Caco-2 (cell line): ENCODE data around the gene EVI2A. TPM values are rescaled to one million over a fixed set of nuclear protein-coding genes. Genes with fewer than 3 reads are reported as not detected.

ENCODE experiments used
- BruUV-seq: library from RNA; stranded (reverse); fragments of 400-500 nt; replicated peaks from 2 replicates; lab custom pipeline; 2021; lab: Mats Ljungman, UMichigan
- CTCF ChIA-PET: fragments of 300-600 bp; sonication (Branson Sonifier 250); formaldehyde crosslinking; loops from one replicate; lab custom pipeline; 2022; ENCODE audit warnings: antibody characterized with exemption; lab: Charles Lee
- POLR2A ChIA-PET: fragments of 300-600 bp; sonication (Branson Sonifier 250); formaldehyde crosslinking; loops from one replicate; lab custom pipeline; 2022; ENCODE audit warnings: antibody characterized with exemption; lab: Charles Lee
- DNase-seq, 2 experiments: peaks; one replicate each; pipeline versions ENCODE4 v3.0.0 to v3.0.0-alpha.2; 2020 to 2022
- H3K27me3 ChIP-seq: replicated peaks from 2 replicates; pipeline ENCODE4 v1.6.0; 2011; ENCODE audit warnings: low read length; ENCODE audit not compliant: control insufficient read depth, insufficient read depth
- H3K36me3 ChIP-seq: 2 replicates; pipeline ENCODE4 v1.5.1; 2011; ENCODE audit warnings: low read length; ENCODE audit not compliant: control insufficient read depth, insufficient read depth
- H3K4me1 ChIP-seq: fragments of 250-450 bp; sonication (Bioruptor Pico); 2 replicates; pipeline ENCODE4 v1.5.1; 2020; ENCODE audit warnings: mild to moderate bottlenecking
- H3K4me3 ChIP-seq: 2 replicates; pipeline ENCODE4 v1.5.1; 2011; ENCODE audit warnings: low read depth, mild to moderate bottlenecking, control low read depth, low read length
- H3K9me3 ChIP-seq: fragments of 250-450 bp; sonication (Bioruptor Pico); 2 replicates; pipeline ENCODE4 v1.5.1; 2020; ENCODE audit warnings: mild to moderate bottlenecking, moderate library complexity
- H3K27ac Mint-ChIP-seq: one replicate; pipeline ENCODE4 v1.8.0; 2022; ENCODE audit warnings: mixed read lengths; ENCODE audit not compliant: unreplicated experiment
- H3K27me3 Mint-ChIP-seq: one replicate; pipeline ENCODE4 v1.8.0; 2022; ENCODE audit warnings: mixed read lengths; ENCODE audit not compliant: insufficient read depth, unreplicated experiment
- H3K36me3 Mint-ChIP-seq: one replicate; pipeline ENCODE4 v1.8.0; 2022; ENCODE audit warnings: mild to moderate bottlenecking, mixed read lengths; ENCODE audit not compliant: insufficient read depth, unreplicated experiment
- H3K4me1 Mint-ChIP-seq: one replicate; pipeline ENCODE4 v1.8.0; 2022; ENCODE audit warnings: low read depth, mixed read lengths; ENCODE audit not compliant: unreplicated experiment
- H3K4me3 Mint-ChIP-seq: one replicate; pipeline ENCODE4 v1.8.0; 2022; ENCODE audit warnings: mild to moderate bottlenecking, moderate library complexity, mixed read lengths; ENCODE audit not compliant: unreplicated experiment
- H3K9me3 Mint-ChIP-seq: one replicate; pipeline ENCODE4 v1.8.0; 2022; ENCODE audit warnings: mixed read lengths; ENCODE audit not compliant: unreplicated experiment
- intact Hi-C: fragments of 100-400 bp; cut with micrococcal nuclease; formaldehyde crosslinking; loops from one replicate; pipeline ENCODE4 v1.10.0; 2022; ENCODE audit not compliant: unreplicated experiment
- total RNA-seq: library from RNA; stranded (reverse); gene quantifications from 2 replicates; pipeline ENCODE4 v1.2.3, GENCODE V29; 2022
- TF ChIP-seq, protein P1 (sequence below), 2 experiments: fragments of 200-600 bp in 1 of 2; IDR thresholded peaks; 1 replicate in 1 of 2; 2 replicates in 1 of 2; pipeline versions ENCODE4 v1.5.1 to v1.8.0; 2011 to 2022; ENCODE audit warnings: antibody characterized with exemption in 1 of 2, control low read depth in 1 of 2, inconsistent platforms in 1 of 2, low read depth in 1 of 2, low read length in 1 of 2, mild to moderate bottlenecking in 1 of 2, moderate library complexity in 1 of 2; ENCODE audit not compliant: insufficient read depth in 1 of 2, severe bottlenecking in 1 of 2, unreplicated experiment in 1 of 2

EVI2A gene
- total RNA-seq, 1 experiment from 2014 or later = not detected

DNA sequence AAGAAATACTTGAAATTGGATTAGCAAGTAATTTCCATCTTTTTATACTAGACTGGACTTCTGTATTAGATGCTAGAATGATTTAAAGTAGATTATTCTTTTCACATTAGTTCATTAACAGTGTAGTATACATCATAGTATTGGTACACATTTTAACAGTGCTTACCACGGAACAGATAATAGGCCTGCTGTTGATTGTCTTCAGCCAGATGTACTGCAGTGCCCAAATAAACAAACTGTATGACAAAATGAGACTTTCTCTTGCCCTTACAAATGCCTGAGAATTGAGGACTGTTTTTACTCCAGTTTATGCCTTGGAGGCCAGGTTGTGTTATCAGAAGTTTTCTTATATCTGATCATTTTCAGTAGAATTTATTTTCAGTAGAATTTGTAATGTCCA lies 631 bp downstream of the EVI2A start:
- Histone ChIP-seq H3K36me3 (no peaks in the 10 kb centered on the region; the same call in 1 of the 2 replicates), H3K4me1 (no peaks in the 10 kb centered on the region), H3K4me3 (no peak overlapping the region), H3K9me3 (no peaks in the 10 kb centered on the region), H3K27me3 (no peaks in the 10 kb centered on the region)
- POLR2A ChIA-PET = no interaction called here
- H3K9me3 Mint-ChIP-seq = no peaks in the 10 kb centered on the region
- TF ChIP-seq, protein P1, sequence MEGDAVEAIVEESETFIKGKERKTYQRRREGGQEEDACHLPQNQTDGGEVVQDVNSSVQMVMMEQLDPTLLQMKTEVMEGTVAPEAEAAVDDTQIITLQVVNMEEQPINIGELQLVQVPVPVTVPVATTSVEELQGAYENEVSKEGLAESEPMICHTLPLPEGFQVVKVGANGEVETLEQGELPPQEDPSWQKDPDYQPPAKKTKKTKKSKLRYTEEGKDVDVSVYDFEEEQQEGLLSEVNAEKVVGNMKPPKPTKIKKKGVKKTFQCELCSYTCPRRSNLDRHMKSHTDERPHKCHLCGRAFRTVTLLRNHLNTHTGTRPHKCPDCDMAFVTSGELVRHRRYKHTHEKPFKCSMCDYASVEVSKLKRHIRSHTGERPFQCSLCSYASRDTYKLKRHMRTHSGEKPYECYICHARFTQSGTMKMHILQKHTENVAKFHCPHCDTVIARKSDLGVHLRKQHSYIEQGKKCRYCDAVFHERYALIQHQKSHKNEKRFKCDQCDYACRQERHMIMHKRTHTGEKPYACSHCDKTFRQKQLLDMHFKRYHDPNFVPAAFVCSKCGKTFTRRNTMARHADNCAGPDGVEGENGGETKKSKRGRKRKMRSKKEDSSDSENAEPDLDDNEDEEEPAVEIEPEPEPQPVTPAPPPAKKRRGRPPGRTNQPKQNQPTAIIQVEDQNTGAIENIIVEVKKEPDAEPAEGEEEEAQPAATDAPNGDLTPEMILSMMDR (IDR thresholded peaks at IDR 0.05; ENCODE audit: insufficient read depth in 1 of 2, low read depth in 1 of 2, low read length in 1 of 2, severe bottlenecking in 1 of 2, unreplicated experiment in 1 of 2) = no peak
- H3K4me3 Mint-ChIP-seq = no peak overlapping the region
- no TSS peak for BruUV-seq
- CTCF ChIA-PET = no interaction called here
- H3K4me1 Mint-ChIP-seq = peaks cover 9% of the 10 kb centered on the region
- H3K36me3 Mint-ChIP-seq = peaks cover 1% of the 10 kb centered on the region
- H3K27me3 Mint-ChIP-seq = no peaks in the 10 kb centered on the region
- no peak for DNase-seq
- intact Hi-C loops = no loop called here
- H3K27ac Mint-ChIP-seq = no peak overlapping the region

DNA sequence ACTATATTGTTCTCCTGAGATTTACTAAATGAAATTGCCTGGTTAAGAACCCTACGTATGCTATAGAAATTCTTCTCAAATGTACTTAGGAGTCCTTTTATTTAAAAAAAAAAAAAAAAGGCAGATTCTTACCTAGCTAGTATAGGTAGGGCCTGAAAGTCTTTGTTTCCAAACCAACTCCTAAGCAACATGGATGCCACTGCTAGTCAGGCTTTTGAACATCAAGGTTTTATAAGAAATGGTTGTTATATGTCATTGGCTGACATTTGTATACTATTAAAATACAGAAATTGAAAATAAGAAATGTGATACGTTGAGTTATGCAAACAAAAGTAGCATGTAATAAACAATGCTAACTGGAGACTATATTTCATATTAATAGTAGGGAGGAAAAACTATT lies 1.2 kb downstream of the EVI2A start:
- POLR2A ChIA-PET = no interaction called here
- no peak overlapping the region for H3K4me3 ChIP-seq
- CTCF ChIA-PET = no interaction called here

DNA sequence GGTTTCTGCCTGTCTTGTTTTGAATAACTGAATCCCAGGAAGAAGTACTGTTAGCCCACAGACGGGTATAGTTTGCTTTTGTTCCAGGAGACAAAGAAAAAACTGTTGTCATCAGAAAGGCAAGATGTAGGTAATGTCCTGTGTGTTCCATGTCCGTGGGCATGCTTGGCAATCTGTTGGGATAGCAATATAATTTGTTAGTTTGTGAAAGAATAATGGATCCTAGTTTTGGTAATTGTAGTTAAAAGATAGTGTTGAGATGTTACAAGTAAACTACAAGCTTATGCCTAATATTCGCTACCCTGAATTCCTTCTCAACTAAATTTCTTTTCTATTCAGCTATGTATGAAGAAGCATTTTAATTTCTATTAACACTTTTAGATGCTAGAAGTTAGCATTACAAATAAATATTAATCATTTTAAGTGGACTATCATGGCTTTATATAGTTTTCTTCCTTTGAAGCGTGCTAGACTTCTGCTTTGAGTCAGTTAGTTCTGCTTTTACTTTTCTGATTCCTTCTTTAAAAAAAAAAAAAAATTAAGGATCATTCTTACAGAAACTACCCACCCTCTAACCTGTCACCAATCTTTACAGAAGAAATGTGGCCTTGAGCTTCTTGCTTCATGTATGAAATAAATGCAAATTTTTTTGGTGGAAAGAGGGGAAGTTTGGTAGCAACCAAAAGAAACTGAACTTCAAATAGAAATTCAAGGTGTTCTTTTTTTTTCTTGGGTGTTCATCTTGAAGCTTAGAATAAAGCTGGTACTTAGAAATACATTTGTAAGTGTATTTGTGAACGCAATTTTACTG lies 2.4 kb downstream of the EVI2A start:
- H3K27me3 ChIP-seq = no peaks in the 10 kb centered on the region
- Mint-ChIP-seq H3K9me3 (no peaks in the 10 kb centered on the region), H3K4me1 (peaks cover 9% of the 10 kb centered on the region), H3K27me3 (no peaks in the 10 kb centered on the region), H3K36me3 (no peaks in the 10 kb centered on the region), H3K4me3 (no peak overlapping the region), H3K27ac (no peak overlapping the region)
- no peak overlapping the region for H3K4me3 ChIP-seq
- no peaks in the 10 kb centered on the region for H3K9me3 ChIP-seq
- BruUV-seq = no TSS peak
- TF ChIP-seq, protein P1 (IDR thresholded peaks at IDR 0.05; ENCODE audit: insufficient read depth in 1 of 2, low read depth in 1 of 2, low read length in 1 of 2, severe bottlenecking in 1 of 2, unreplicated experiment in 1 of 2) = no peak
- no peaks in the 10 kb centered on the region for H3K4me1 ChIP-seq
- DNase-seq = no peak
- H3K36me3 ChIP-seq = no peaks in the 10 kb centered on the region; the same call in 1 of the 2 replicates
- CTCF ChIA-PET = interaction anchor here (0.7 kb wide), 1 partner anchor 304 kb away, joined by 4 read pairs; no protein-coding TSS in a partner anchor
- POLR2A ChIA-PET = no interaction called here
- intact Hi-C loops = no loop called here

More for the DNA sequence above, 1.2 kb downstream of the EVI2A start:
- no peaks in the 10 kb centered on the region for H3K9me3 Mint-ChIP-seq
- DNase-seq = no peak
- H3K36me3 Mint-ChIP-seq = no peaks in the 10 kb centered on the region
- no peaks in the 10 kb centered on the region for H3K27me3 Mint-ChIP-seq
- Histone ChIP-seq H3K36me3 (no peaks in the 10 kb centered on the region; the same call in 1 of the 2 replicates), H3K9me3 (no peaks in the 10 kb centered on the region), H3K4me1 (no peaks in the 10 kb centered on the region), H3K27me3 (no peaks in the 10 kb centered on the region)
- H3K4me3 Mint-ChIP-seq = no peak overlapping the region
- TF ChIP-seq, protein P1 (IDR thresholded peaks at IDR 0.05; ENCODE audit: insufficient read depth in 1 of 2, low read depth in 1 of 2, low read length in 1 of 2, severe bottlenecking in 1 of 2, unreplicated experiment in 1 of 2) = no peak
- no TSS peak for BruUV-seq
- H3K4me1 Mint-ChIP-seq = peaks cover 9% of the 10 kb centered on the region
- H3K27ac Mint-ChIP-seq = no peak overlapping the region
- intact Hi-C loops = no loop called here
